GM19468 (cell line): ENCODE results near the gene TEX36.
"Not testable (repeated sequence)": the region's sequence is repeated elsewhere in the genome, so short reads cannot be mapped to it uniquely, and the experiment has no call there.

Experiments used
- ATAC-seq: cut with Tn5 transposase; IDR thresholded peaks from one replicate; pipeline ENCODE4 v1.9.1; 2021; ENCODE audit warnings: mild to moderate bottlenecking, moderate library complexity, moderate number of reproducible peaks; ENCODE audit not compliant: unreplicated experiment; ENCODE audit errors: extremely low read depth

Gene TEX36

DNA sequence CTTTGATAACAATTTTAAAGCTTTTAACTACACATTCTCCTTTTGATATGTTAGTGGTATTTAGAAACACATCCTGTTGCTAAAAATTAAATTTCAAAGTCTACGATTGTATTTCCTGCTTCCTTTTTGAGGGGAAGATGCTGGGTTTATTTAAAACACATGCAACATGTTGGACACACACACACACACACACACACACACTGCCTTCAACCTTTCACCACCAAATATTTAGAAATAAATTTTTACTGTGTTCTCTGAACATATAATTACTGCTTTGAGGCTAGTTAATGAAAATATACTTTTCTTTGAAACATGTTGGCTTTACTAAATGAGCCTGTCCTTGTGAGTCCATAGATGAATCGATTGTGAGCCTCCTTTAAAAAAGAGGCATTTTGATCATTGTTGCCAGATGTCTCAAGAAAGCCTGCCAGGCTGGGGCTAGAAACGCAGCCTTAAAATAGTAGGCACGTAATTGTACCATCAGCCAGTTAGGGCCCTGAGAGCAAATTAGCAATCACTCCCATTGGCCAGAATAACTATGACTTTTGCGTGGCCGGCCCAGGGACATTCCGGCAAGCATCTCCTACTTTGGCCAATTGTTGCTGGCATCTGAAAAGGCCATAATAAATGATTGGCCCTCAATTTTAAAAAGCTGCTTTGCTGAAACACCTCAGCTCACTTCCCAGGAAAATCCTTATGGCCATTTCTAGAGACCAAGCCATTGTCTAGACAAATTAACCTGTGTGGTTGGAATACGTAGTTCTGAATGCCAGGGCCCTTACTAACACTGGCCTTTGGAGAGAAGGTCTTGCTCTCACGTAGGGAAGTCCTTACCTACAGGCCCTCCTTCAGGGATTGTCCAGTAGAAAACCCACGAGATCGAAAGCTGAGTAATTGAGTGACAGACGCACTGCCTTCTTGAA lies 9.9 kb upstream of the TEX36 start:
- ATAC-seq, result no peak

DNA sequence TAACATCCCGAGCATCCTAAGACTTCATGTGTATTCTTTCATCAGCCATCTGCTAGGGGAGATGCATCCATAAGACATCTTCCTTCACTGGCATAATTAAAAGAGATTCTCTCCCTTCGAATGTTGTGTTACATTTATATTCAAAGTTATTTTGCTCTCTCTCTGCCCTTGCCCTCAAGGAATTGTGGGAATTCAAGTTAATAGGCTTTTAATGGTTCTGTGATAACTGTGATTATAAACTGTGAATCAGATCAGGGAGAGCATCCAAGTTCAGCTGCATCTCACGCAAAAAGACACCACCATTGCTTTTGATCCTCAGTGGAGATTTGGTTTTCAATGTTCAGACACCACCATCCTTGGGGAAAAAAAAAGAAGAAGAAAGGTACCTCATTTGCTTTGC lies 9.2 kb upstream of the TEX36 start:
- no peak for ATAC-seq

DNA sequence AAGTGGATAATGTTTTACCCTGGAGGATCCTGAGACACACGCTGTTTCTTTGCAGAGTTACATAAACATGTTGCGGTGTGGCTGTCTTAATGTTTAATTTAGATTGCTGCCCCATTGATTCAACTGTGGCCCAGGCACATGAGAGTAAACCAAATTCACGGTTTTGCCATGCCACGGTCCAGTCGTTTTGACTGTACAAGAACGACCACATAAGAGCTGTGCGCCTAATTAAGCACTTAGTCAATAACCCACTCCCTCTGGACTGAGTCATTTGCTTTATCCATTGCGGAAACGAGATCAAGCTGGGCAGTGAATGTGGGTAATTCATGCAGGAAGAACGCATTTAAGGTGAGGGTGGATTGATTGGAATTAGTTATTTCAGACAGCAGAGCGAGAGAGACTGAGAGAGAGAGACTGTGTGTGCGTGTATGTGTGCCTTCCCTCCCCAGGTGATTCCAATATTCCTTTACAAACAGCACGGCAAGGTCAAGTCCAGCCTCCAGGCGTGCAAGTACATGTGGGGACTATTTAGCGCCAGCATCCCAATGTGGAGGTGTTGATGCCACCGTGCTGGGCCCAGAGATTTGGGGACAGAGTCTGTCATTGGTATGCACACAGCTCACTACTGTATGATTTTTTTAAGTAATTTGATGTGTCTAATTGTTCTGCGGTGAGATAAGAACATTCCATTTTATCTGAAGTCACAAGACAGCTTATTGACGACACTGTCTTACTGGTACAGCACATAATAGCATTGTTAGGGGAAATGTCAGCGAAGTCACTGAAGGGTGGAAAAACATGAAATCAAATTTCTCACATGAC lies 8.4 kb upstream of the TEX36 start:
- ATAC-seq, result no peak

DNA sequence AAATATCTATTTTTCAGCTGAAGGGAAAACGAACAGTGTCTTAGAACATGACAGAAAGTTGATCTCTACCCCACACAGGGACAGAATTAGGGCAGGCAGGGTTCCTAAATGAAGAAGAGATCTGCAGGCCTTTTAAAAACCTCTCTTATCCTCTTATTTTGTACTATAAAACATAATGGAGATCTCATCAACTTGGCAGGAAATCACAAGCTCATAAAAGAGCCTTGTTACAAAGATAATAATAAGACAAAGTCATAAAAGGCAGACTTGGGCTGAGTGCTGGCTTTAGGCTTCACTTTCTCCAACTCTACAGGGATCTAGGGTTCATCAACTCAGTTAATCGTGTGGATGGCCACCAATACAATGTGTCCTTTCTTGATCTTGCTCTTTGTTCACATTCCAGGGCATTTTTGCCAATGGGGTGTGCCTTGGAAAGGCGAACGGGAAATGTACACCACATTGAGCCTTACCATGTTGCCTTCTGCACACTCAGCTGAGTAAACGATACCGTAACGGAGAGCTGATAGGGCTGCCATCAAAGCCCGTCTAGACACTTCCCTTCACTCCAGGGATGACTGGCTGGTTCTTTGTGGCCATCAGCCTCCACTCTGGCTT lies 7.1 kb upstream of the TEX36 start:
- no peak for ATAC-seq

DNA sequence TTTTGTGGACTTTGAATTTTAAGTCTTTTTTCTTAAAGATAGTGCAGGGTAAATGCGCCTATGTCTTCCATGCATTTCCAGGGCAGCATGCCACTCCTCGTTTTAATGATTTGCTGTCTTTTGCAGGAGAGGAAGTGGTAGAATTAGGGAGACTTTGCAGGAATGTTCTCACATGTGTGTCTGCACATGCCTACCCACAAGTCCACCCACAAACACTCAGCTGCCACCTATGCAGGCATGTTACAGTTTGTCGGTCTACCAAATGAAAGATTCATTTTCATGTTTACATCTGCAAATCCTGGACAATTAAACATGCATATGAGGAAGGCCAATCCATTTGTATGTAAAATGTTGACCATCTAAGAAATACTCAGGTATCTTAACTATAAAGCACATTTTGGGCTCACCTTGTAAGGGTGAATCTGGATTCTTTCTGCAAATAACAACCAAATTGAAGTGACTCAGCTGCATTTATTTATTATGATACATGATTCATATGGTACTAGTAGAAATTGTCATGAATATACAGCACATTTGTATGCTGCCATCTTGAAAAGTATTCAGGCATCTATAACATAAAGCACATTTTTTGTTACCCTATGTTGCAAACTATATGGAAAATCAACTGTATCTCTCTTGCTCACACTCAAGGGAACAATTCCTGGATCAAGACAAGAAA lies 4.7 kb upstream of the TEX36 start:
- ATAC-seq, result no peak

DNA sequence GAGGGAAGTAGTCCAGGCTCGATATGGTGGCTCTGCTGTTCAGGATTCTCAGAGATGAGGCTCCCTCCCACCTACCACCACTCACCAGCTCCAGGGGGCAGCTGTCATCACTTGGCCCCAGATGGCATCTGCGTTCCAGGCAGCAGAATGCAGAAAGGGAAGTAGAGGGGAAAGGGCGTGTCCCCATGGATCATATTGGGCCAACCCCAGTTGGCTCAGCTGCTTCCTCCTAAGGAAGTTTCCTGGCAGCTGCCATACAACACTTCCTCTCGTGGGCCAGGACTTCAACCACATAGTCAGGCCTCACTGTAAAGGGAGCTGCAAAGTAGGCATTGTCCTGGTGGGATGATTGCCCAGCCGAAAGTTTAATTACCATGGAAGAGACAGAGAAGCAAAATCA lies 1.6 kb upstream of the TEX36 start:
- ATAC-seq, result no peak

DNA sequence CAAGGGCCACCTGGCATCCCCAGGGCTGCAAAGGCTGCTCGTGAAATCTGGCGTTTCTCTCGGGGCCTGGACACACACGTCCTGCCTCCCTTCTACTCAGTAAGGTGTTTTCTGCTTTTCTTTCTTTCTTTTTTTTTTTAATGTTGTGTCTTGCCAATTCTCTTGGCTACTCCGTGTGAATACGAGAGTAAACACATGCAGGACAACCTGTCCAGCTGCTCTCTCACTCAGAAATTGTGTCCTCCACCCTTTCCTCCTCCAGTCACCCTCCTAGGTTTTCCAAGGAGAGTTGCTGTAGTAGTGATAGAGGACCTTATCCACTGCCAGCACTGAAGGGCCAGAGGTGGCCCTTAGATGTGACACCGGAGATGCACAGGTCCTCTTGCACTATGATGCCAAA lies 858 bp upstream of the TEX36 start:
- ATAC-seq, result no peak

DNA sequence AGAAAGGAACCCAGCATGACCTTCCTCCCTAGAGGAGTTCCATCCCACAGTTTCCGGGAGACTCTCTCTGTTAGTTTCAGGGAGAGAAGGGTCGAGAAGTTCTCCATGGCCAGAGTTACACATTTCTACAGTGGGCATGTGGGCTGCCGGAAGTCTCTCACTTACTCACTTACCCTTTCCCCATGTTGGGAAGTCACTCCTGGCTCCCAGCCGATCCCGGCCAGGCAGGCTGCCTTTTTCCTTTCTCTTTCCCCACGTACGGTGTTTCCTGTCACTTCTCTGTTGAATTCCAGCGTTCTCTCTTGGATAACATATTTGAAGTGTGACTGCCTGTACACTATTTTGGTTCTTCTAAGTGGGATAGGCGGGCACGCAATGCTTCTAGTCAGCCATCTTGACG lies 3.5 kb downstream of the TEX36 start:
- no peak for ATAC-seq

DNA sequence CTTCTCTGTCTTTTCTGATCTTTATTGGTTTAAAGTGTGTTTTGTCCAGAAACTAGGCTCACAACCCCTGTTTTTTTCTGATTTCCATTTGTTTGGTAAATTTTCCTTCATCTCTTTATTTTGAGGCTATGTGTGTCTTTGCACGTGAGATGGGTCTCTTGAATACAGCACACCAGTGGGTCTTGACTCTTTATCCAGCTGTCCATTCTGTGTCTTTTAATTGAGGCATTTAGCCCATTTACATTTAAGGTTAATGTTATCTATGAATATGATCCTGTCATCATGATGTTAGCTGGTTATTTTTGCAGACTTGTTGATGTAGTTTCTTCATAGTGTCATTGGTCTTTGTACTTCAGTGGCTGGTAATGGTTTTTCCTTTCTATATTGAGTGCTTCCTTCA lies 10.1 kb downstream of the TEX36 start:
- no peak for ATAC-seq

DNA sequence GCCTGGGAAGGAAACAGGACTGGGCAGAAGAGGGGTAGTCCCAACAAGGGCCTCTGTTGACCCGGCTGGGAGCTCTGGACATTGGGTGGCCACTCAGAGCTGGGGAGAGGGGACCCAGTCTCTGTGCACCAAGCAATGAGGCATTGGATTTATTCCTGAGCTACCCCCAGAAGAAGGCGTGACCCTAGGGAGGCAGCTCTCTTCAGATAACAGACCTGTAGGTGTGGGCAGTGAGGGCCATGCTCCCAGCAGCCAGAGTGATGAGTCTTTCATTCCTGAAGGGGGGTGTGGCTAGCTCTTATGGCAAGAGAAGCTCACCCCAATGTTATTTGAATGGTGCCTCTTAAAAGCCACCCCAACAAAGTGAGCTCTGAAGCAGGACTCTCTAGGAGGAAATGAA lies 20.4 kb downstream of the TEX36 start:
- ATAC-seq, result no peak

DNA sequence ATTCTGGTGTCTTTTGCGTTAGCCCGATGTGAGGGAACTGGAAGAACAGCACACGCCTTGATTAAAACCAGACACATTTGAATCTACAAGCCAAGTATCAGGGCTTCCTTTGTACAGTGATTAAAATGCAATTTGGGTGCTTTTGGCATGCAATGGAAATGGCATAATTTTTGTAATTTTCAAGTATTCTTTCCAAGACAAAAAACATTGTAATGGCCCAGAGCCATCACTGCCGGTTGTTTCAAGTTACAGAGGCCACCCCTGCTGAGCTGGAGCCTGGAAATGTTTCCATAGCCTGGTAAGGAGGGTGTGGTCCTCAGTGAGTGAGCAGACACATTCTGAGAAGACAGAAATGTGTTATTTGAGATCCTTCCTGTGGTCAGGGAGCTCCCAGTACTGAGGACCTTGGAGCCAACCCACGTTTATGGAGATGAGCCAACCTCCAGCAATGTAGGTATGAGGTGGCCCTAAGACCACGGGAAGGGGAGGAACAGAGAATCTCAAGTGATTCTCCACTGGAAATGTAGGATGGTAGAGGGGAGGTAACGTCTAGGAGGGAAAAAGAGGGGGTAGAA lies 20.9 kb downstream of the TEX36 start:
- no peak for ATAC-seq

DNA sequence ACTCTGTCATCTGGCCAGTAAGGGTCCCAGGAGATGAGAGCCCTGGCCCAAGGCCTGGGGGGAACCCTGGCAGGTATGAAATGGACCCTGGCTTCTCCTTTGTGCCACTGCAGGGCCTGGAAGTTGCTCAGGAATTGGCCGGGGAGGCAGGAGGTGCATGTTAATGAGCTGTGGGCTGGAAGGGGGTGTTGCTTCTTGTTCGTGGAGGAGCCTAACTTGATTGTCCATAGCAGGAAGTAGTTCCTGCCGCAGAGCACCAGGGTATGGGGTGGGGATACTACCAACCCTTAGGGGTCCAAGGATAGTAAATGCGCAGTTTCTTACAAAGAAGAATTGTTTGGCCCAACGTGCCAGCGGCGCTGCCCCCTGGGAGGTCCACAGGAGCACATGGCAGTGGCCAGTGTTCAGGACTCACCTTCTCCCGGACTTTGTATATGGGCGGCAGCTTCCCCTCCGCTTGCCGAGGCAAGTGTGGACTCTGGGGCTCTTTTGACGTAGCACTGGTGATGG lies 21.5 kb downstream of the TEX36 start:
- no peak for ATAC-seq

DNA sequence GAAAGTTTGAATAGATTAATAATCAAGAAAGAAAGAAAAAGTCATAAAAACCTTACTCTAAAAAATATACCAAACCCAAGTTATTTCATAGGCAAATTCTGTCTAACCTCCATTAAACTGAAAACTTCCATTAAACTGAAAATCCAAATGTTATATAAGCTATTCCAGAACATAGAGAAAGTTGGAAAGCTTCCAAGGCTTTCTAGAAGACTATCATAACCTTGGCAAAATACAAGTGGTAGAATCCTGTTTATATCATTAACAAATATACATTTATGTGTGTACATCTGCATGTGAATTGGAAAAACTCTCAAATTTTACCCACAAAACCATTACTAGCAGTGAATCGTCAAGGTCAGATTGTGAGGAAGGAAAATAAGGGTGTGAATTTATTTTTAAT lies 23.9 kb downstream of the TEX36 start:
- no peak for ATAC-seq

DNA sequence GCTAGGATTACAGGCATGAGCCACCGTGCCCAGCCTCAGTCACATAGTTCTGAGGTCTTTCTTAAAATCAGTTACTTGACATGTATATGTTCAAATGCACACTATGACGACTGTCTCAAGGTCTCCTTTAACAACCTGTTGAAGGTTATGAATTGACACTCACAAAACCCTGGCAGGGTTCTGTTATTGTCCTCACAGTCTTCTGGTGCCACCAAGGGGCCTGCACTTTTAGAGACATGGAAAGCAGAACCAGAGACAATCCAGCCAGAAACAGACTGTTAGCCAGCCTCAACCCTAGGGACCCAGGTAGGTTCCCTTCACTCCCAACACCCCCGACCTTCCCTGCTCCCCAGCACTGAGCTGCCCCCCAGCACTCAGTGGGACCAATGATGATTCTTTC lies 26.4 kb downstream of the TEX36 start:
- ATAC-seq, result no peak

DNA sequence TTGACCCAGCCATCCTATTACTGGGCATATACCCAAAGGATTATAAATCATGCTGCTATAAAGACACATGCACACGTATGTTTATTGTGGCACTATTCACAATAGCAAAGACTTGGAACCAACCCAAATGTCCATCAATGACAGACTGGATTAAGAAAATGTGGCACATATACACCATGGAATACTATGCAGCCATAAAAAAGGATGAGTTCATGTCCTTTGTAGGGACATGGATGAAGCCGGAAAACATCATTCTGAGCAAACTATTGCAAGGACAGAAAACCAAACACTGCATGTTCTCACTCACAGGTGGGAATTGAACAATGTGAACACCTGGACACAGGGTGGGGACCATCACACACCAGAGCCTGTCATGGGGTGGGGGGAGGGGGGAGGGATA lies 29.9 kb downstream of the TEX36 start:
- ATAC-seq, result not testable (repeated sequence)

DNA sequence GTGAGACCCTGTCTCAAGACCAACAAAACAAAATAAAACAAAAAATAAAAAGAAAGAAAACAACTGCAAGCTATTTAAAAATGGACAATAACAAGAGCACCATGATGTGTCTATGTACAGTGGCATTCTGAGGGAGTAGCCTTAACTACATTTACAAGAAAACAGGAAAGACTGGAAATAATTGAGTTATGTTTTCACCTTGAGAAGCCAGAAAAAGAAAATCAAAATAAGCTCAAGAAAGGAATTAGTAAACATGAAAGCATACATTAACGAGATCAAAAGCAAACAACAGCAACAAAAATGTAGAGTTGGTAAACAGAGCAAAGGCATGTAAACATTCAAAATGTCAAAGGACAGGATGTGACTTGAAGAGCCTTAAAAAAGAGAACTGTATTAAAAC lies 36.7 kb downstream of the TEX36 start:
- no peak for ATAC-seq

DNA sequence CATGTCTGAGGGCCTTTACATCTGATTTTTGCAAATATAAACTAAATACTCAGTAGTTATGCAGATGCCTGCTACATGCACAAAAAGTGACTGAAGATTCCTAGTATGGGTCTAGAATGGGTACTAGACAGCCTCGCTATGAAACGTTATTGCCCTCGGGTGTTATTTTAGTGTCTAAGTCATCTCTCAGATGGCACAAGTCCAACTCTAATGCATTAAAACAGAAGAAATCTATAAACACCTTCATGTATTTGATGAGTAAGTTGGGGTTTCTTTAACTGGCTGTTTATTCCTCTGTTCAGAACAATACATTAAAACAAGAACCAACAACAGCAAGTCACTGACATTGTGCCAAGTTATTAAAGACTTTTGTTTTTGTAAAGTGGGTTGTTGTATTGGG lies 41.6 kb downstream of the TEX36 start:
- no peak for ATAC-seq

DNA sequence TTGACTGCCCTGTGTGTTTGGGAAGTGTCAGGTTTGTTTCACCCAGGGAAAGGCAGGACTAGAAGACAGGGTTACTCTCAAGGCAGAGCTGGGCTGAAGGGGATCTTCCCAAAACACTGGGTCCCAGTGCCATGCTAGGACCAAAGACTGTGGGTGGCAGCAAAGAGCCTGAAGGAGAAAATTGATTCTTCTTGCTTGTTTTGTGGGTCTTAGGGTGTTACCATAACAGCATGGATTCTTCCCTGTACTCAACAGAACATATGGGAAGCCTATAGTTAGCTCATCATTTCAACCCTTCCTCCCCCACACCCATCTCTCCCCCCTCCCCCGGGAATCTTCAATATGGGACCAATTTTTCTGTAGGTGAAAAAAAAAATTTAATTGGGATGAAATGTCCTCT lies 42.3 kb downstream of the TEX36 start:
- no peak for ATAC-seq

DNA sequence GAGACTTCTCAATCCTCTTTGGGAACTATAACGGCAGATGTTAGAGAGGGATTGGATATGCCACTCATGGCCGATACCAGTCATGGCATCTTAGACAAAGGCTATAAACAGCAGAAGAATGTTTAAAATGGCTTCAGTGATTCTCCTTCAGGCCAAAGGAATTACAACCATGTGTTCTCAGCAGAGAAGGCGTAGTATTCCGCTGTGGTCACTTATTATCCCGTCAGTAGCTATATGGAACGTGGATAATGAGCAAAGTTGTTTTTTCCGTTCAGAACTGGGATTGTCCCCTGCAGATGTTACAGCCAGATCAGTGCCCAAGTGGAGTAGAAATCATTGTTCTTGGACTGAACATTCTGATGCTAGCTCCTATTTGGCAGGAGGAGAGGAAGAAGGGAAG lies 43.1 kb downstream of the TEX36 start:
- no peak for ATAC-seq

DNA sequence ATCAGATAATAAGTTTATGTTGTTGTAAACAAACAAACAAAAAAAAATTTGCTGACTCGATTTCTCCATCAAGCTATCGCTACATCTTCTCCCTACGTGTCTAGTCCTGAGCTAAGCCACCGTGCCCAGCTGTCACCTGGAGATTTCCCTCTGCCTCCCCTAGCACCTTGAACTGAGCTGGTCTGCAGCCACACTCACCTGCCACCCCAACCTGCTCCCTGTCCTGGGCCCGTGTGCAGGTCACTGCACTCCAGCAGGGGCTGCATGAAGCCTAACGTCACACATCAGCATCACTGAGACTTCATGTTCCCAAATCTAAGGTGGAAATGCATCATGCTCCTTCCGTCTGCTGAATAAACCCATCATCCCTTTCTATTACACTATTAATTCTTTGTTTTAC lies 44.4 kb downstream of the TEX36 start:
- no peak for ATAC-seq
